Measurements from ENCODE around the gene DDIT3. TPM values are rescaled to one million over a fixed set of nuclear protein-coding genes. Genes with fewer than 3 reads are reported as not detected.
"Not testable (repeated sequence)": the region's sequence is repeated elsewhere in the genome, so short reads cannot be mapped to it uniquely, and the experiment has no call there.

DDIT3 gene
- total and polyA plus RNA-seq, 2 of the 13 experiments (the other 11 are each of a cell fraction or from before 2014, with no cell fraction given): 27.5 to 48.7 TPM

DNA sequence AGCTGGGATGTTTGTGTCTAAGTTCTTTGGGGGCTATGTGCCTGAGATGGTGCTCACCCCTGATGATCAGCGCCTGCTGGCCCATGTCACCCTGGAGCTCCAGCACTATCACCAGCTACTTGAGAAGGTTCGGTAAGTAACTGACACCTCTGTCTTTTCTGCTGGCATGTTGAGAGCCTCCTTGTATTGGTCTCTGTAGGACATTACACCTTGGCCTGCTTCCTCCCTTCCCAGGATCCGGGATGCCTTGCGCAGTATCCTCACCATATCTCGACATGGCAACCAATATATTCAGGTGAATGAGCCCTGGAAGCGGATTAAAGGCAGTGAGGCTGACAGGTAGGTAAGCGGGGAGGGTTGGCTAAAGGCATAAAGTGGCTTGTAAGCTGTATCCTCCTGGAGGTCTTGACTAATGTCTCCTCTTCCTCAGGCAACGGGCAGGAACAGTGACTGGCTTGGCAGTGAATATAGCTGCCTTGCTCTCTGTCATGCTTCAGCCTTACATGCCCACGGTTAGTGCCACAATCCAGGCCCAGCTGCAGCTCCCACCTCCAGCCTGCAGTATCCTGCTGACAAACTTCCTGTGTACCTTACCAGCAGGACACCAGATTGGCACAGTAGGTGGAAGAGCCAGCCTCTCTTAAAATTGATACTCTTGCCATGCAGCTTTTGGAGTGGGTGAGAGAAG, 5.5 kb downstream of the DDIT3 start (continued):
- TF ChIP-seq ZNF318 (CRISPR knock-in tag; IDR thresholded peaks at IDR 0.05): peak; percentile 92
- 0 out of 2 replicates have a peak, but pooled peaks have one; percentile 23 for TF ChIP-seq ZBTB38 (CRISPR knock-in tag; IDR thresholded peaks at IDR 0.05)

DNA sequence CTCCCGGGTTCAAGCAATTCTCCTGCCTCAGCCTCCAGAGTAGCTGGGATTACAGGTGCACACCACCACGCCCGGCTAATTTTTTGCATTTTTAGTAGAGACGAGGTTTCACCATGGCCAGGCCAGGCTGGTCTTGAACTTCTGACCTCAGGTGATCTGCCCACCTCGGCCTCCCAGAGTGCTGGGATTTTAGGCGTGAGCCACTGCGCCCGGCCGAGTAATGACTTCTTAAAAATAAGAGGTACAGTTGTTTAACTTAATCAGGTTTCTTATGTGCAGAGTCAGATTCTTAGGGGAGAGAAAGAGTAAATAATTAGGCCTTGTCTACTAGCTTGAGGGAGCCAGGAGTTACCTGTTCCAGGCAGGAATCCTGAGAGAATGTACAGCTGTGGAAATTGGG, 6.1 kb downstream of the DDIT3 start:
- Histone ChIP-seq H4K20me1 (ENCODE audit: insufficient read depth, low read length) (peaks cover 26% of the 10 kb centered on the region), H3K79me2 (ENCODE audit: insufficient read depth, low read length) (peaks cover 14% of the 10 kb centered on the region), H3K36me3 (replicated peaks in 1 of 2; ENCODE audit: control insufficient read depth in 1 of 2, insufficient read depth in 2 of 2, low read length in 2 of 2) (peaks cover 32 to 72% of the 10 kb centered on the region in 2 experiments), H3K4me1 (ENCODE audit: insufficient read depth, low read length) (peaks cover 18% of the 10 kb centered on the region)
- BruUV-seq (replicated peaks); DNase-seq (ENCODE audit: low spot score); H3K9me3 ChIP-seq (ENCODE audit: low read length); CTCF ChIA-PET (ENCODE audit: low intra/inter-chr PET ratio, low total read pairs); H3K4me2 ChIP-seq (ENCODE audit: low read depth, low read length); H3K27ac ChIP-seq (ENCODE audit: extremely low read length, insufficient read depth, low read length); in situ Hi-C loops (cut with HindIII; ENCODE audit: extremely low pct_ligation_motif_present, low pct_unique_long_range_greater_than_20kb); ATAC-seq; intact Hi-C loops (cut with micrococcal nuclease; ENCODE audit: unreplicated experiment); H2AFZ ChIP-seq (ENCODE audit: low read length); H3K4me3 ChIP-seq (replicated peaks in 1 of 3; ENCODE audit: insufficient read depth in 1 of 3, low read depth in 2 of 3, low read length in 3 of 3); H3K27me3 ChIP-seq (ENCODE audit: control insufficient read depth in 1 of 2, insufficient read depth in 2 of 2, low read length in 2 of 2); H3K9ac ChIP-seq (ENCODE audit: insufficient read depth, low read depth, low read length); FAIRE-seq: not testable (repeated sequence)
- 96% methylated on average over 9 of the region's 9 CpGs for WGBS (ENCODE audit: low lambda C conversion rate)
- POLR2A ChIA-PET: interaction anchor here (0.7 to 7.8 kb wide), 3 partner anchors 12 to 1556 kb away, joined by 3 to 90 read pairs (median 11); no protein-coding TSS in a partner anchor

Measured in HepG2 (cell line).